ENCODE data around the gene WDR38. TPM values are rescaled to one million over a fixed set of nuclear protein-coding genes. Genes with fewer than 3 reads are reported as not detected.
"Not testable (repeated sequence)": the region's sequence is repeated elsewhere in the genome, so short reads cannot be mapped to it uniquely, and the experiment has no call there.

Gene WDR38
- polyA plus RNA-seq, 3 donors, result not detected

- WGBS, 3 donors, result 49 to 71% (median 53%) methylated on average over 5 of the region's 5 CpGs
- H3K27ac ChIP-seq (ENCODE audit: low read depth, low read length), result no peak overlapping the region
These were observed 24.0 kb upstream of the WDR38 start for GRCh38 chr9:124829334-124829669.

GRCh38 chr9:124830593-124830992 is 22.7 kb upstream of the WDR38 start:
- 68 to 70% (median 69%) methylated on average over 4 of the region's 4 CpGs for WGBS, 3 donors
- H3K27ac ChIP-seq (ENCODE audit: low read depth, low read length), result no peak overlapping the region

GRCh38 chr9:124831642-124832364 is 21.5 kb upstream of the WDR38 start:
- no peak overlapping the region for H3K27ac ChIP-seq (ENCODE audit: low read depth, low read length)
- WGBS, 3 donors, result 49 to 52% (median 50%) methylated on average over 9 of the region's 9 CpGs

- no peak overlapping the region for H3K27ac ChIP-seq (ENCODE audit: low read depth, low read length)
- WGBS, 3 donors, result 59 to 74% (median 63%) methylated on average over 7 of the region's 7 CpGs
These were observed 18.7 kb upstream of the WDR38 start for GRCh38 chr9:124834591-124834990.

- 17 to 50% (median 41%) methylated on average over 13 of the region's 13 CpGs for WGBS, 3 donors
- H3K27ac ChIP-seq (ENCODE audit: low read depth, low read length), result no peak overlapping the region
These were observed 18.2 kb upstream of the WDR38 start for GRCh38 chr9:124835026-124835557.

DNA sequence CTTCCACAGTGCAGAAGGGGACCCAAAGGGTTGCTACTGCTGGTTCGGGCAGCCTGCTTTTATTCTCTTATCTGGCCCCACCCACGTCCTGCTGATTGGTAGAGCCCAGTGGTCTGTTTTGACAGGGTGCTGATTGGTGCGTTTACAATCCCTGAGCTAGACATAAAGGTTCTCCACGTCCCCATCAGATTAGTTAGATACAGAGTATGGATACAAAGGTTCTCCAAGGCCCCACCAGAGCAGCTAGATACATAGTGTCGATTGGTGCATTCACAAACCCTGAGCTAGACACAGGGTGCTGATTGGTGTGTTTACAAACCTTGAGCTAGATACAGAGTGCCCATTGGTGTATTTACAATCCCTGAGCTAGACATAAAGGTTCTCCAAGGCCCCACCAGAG is 15.1 kb upstream of the WDR38 start:
- 52 to 84% (median 77%) methylated on average over 5 of the region's 5 CpGs for WGBS, 3 donors

DNA sequence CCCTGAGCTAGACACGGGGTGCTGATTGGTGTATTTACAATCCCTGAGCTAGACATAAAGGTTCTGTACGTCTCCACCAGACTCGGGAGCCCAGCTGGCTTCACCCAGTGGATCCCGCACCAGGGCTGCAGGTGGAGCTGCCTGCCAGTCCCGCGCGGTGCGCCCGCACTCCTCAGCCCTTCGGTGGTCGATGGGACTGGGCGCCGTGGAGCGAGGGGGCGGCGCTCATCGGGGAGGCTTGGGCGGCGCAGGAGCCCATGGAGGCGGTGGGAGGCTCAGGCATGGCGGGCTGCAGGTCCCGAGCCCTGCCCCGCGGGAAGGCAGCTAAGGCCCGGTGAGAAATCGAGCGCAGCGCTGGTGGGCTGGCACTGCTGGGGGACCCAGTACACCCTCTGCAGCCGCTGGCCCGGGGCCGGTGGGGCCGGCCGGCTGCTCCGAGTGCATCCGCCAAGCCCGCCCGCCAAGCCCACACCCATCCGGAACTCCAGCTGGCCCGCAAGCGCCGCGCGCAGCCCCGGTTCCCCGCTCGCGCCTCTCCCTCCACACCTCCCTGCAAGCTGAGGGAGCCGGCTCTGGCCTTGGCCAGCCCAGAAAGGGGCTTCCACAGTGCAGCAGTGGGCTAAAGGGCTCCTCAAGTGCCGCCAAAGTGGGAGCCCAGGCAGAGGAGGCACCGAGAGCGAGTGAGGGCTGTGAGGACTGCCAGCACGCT is 14.5 kb upstream of the WDR38 start:
- 56 to 82% (median 60%) methylated on average over 28 to 48 of the region's 52 CpGs for WGBS, 3 donors

More for the DNA sequence above, 15.1 kb upstream of the WDR38 start:
- not testable (repeated sequence) for H3K27ac ChIP-seq (ENCODE audit: low read depth, low read length)

DNA sequence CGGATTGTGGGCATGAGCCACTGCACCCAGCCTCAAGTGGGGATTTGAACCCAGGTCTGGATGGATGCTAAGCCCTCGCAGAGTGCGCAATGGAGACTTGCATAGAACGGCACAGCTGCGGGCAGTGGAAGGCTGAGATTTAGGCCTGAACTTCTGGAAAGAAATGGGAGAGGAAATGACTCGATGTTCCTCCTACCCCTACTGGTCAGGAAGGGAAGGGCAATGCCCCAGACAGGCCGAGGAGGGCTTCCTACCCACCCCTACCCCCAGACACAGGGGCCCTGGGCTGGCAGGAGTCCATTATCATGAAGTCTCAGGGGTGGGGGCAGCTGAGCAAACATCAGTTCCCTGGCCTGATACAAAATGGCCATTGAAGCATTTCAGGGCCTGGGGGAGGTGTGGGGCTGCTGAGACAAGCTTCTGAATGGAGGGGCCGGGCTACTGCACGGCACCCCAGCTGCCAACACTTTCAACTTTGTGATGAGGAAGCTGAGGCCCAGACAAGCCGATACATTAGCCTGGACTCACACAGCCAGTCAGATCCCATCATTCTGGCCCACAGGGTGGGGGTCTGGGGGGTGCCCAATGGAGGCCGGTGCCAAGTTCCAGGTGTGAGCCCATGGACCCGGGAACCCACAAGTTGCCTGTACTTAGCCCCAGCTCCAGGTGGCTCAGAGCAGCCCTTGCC is 13.5 kb upstream of the WDR38 start:
- 38 to 64% (median 58%) methylated on average over 12 of the region's 12 CpGs for WGBS, 3 donors
- no peak overlapping the region for H3K27ac ChIP-seq (ENCODE audit: low read depth, low read length)

More for the DNA sequence above, 14.5 kb upstream of the WDR38 start:
- not testable (repeated sequence) for H3K27ac ChIP-seq (ENCODE audit: low read depth, low read length)

GRCh38 chr9:124840300-124840833 is 12.9 kb upstream of the WDR38 start:
- WGBS, 3 donors, result 45 to 78% (median 75%) methylated on average over 18 of the region's 18 CpGs
- H3K27ac ChIP-seq (ENCODE audit: low read depth, low read length), result no peak overlapping the region

GRCh38 chr9:124841075-124841821 is 12.0 kb upstream of the WDR38 start:
- 83 to 88% (median 86%) methylated on average over 14 of the region's 14 CpGs for WGBS, 3 donors
- H3K27ac ChIP-seq (ENCODE audit: low read depth, low read length), result no peak overlapping the region

DNA sequence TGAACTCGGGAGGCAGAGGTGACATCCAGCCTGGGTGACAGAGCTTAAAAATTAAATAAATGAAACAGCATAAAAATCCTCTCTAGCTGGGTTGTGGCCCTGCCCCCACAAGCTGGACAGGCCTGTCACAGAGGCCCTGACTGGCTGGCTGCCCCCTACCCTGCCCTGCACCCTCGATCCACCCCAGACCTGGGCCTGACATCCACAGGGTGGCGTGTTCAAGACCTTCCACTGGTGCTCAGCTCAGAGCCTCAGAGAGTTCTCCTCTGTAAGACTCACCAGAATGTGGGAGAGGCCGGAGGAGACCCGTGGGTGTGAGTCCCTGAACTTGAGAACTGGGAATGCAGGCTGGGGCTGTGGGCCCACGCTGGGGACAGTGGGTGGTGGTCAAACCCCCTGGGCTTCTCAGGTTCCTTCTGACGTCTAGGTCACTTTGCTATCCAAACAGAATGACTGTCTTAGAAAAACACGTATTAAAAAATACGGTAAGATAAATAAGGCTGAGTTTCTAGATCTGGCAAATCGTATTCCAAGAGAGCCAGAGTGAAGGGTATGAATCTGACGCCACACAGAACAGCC is 9.7 kb upstream of the WDR38 start:
- 83 to 89% (median 85%) methylated on average over 11 of the region's 11 CpGs for WGBS, 3 donors

DNA sequence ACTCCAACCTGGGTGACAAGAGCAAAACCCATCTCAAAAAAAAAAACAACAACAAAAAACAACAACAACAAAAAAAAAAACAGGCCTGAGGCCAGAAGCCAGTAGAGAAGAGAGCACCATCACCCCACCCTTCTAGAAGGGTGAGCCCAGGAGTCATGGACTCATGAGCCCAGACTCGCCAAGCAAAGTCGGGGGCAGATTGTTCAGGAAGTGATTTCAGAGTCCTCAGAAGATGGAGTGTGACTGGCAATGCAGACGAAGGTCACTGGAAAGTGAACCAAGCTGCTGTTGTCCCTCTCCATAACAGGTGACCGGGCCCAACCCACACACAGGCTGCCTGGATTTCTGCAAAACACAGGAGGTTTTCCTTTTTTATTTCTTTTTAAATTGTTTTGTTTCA is 9.0 kb upstream of the WDR38 start:
- H3K27ac ChIP-seq (ENCODE audit: low read depth, low read length), result no peak overlapping the region
- WGBS, 3 donors, result 67 to 77% (median 75%) methylated on average over 4 of the region's 4 CpGs

More for the DNA sequence above, 9.7 kb upstream of the WDR38 start:
- no peak overlapping the region for H3K27ac ChIP-seq (ENCODE audit: low read depth, low read length)

DNA sequence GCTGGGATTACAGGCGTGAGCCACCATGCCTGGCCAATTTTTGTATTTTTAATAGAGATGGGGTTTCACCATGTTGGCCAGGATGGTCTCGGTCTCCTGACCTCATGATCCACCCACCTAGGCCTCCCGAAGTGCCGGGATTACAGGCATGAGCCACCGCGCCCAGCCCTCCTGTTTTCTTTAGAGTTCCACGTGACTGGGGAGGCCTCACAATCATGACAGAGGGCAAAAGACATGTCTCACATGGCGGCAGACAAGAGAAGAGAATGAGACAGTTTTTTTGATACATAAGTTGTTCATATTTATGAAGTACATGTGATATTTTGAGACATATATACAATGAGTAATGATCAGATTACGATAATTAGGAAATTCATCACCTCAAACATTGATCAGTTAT is 6.8 kb upstream of the WDR38 start:
- WGBS, 3 donors, result 94 to 95% (median 95%) methylated on average over 9 of the region's 9 CpGs
- not testable (repeated sequence) for H3K27ac ChIP-seq (ENCODE audit: low read depth, low read length)

GRCh38 chr9:124846969-124847368 is 6.3 kb upstream of the WDR38 start:
- 87 to 94% (median 91%) methylated on average over 6 of the region's 6 CpGs for WGBS, 3 donors

GRCh38 chr9:124849801-124850200 is 3.5 kb upstream of the WDR38 start:
- H3K27ac ChIP-seq (ENCODE audit: low read depth, low read length), result no peak overlapping the region
- WGBS, 3 donors, result 50 to 65% (median 52%) methylated on average over 10 of the region's 10 CpGs

More at GRCh38 chr9:124846969-124847368, 6.3 kb upstream of the WDR38 start:
- no peak overlapping the region for H3K27ac ChIP-seq (ENCODE audit: low read depth, low read length)

DNA sequence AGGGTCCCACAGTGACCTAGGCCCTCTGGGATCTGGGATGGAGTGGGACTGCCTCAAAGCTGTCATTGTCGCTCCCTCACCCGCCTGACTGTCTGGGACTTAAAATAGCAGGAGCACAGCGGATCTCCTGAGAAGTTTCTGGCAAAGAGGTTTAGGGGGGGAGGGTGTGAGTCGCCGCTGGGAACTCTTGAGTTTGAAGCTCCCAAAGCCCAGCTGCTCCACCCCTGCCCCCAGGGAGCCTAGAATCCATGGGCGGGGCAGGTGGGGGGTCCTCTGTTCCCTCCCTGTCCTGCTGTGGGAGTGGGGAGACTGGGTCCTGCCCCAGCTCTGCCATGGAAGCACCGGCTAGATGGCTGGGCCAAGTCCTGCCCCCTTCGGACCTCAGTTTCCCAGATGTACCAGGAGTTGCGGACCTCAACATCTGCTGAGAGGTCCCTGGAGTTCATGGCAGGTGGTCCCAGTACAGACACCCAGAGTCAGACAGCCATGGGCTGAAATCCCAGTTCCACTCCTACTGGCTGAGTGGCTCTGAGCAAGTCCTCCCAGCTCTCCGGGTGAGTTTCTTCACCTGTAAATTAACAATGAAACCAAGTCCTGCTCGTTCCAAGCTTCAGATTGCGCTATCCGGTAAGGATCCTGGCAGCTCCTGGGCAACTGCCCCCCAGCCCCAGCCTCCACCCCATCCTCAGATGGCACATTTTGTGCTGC is 985 bp upstream of the WDR38 start:
- H3K27ac ChIP-seq (ENCODE audit: low read depth, low read length), result no peak overlapping the region
- WGBS, 3 donors, result 53 to 67% (median 60%) methylated on average over 13 of the region's 13 CpGs

DNA sequence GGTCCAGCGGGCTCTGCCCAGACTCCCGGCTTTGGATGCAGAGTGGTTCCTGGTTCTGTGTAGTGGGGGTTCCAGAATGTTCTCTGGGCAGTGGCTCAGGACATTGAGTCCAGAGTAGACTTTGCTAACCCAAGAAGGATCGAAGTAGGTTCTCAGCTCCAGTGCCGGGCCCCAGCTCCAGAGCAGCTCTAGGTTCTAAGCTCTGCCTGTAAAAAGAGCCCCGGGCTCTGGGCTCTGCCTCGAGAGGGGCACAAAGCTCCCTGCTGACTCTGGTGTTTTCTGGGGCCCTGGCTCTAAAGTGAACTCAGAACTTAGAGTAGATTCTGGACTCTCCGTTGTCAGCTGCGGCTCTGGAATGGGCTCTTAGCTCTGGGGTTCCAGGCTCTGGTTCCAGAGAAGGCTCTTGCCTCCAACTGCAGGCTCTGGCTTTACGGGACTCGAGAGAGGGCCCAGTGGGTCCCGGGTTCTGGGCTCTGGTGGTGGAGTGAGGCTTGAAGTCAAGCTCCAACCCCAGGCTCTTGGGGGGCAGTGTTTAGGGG is 414 bp downstream of the WDR38 start:
- 62 to 74% (median 63%) methylated on average over 11 of the region's 11 CpGs for WGBS, 3 donors
- H3K27ac ChIP-seq (ENCODE audit: low read depth, low read length), result no peak overlapping the region
